ENCODE measurements around the gene PRKG1.
"Not testable (repeated sequence)": the region's sequence is repeated elsewhere in the genome, so short reads cannot be mapped to it uniquely, and the experiment has no call there.

Gene PRKG1

GRCh38 chr10:51178634-51179033 lies 104.3 kb downstream of the PRKG1 start:
- no peak for DNase-seq

GRCh38 chr10:51180141-51180540 lies 105.9 kb downstream of the PRKG1 start:
- no peak for DNase-seq

GRCh38 chr10:51183783-51184182 lies 109.5 kb downstream of the PRKG1 start:
- no peak for DNase-seq

- DNase-seq: no peak
Measured at GRCh38 chr10:51186361-51186760, 112.1 kb downstream of the PRKG1 start.

- no peak for DNase-seq
Measured at GRCh38 chr10:51188008-51188407, 113.7 kb downstream of the PRKG1 start.

GRCh38 chr10:51188866-51189265 lies 114.6 kb downstream of the PRKG1 start:
- no peak for DNase-seq

- no peak for DNase-seq
Measured at GRCh38 chr10:51196508-51197175, 122.4 kb downstream of the PRKG1 start.

GRCh38 chr10:51198170-51198569 lies 123.9 kb downstream of the PRKG1 start:
- no peak for DNase-seq

GRCh38 chr10:51201947-51202346 lies 127.7 kb downstream of the PRKG1 start:
- no peak for DNase-seq

- no peak for DNase-seq
Measured at GRCh38 chr10:51203359-51203758, 129.1 kb downstream of the PRKG1 start.

GRCh38 chr10:51204066-51204465 lies 129.8 kb downstream of the PRKG1 start:
- no peak for DNase-seq

- DNase-seq: no peak
Measured at GRCh38 chr10:51204701-51205100, 130.4 kb downstream of the PRKG1 start.

GRCh38 chr10:51206500-51206899 lies 132.2 kb downstream of the PRKG1 start:
- DNase-seq: no peak

- not testable (repeated sequence) for DNase-seq
Measured at GRCh38 chr10:51212937-51213336, 138.7 kb downstream of the PRKG1 start.

- no peak for DNase-seq
Measured at GRCh38 chr10:51214207-51215196, 140.2 kb downstream of the PRKG1 start.

- no peak for DNase-seq
Measured at GRCh38 chr10:51215951-51216834, 141.9 kb downstream of the PRKG1 start.

- no peak for DNase-seq
Measured at GRCh38 chr10:51217505-51217904, 143.2 kb downstream of the PRKG1 start.

GRCh38 chr10:51224671-51225161 lies 150.4 kb downstream of the PRKG1 start:
- DNase-seq: no peak

- DNase-seq: no peak
Measured at GRCh38 chr10:51227897-51228713, 153.8 kb downstream of the PRKG1 start.

- no peak for DNase-seq
Measured at GRCh38 chr10:51228714-51229100, 154.4 kb downstream of the PRKG1 start.

- no peak for DNase-seq
Measured at GRCh38 chr10:51230887-51231585, 156.7 kb downstream of the PRKG1 start.
